Sigmoid colon (tissue), 4 donors: ENCODE results near the gene SMIM20.

Source experiments
- CTCF ChIP-seq, 4 experiments: fragments of 450-650 bp in 3 of 4; fragments of 200-600 bp in 1 of 4; IDR thresholded peaks; one replicate each; pipeline ENCODE4 v1.5.1; 2016 to 2019; ENCODE audit warnings: antibody characterized with exemption in 4 of 4, mild to moderate bottlenecking in 3 of 4, moderate library complexity in 2 of 4
- EP300 ChIP-seq, 4 donors: sonication (generic); formaldehyde crosslinking; IDR thresholded peaks; one replicate each; pipeline ENCODE4 v1.6.1; 2017; ENCODE audit warnings: antibody characterized with exemption in 4 of 4
- POLR2A ChIP-seq, 2 donors: fragments of 450-650 bp; IDR thresholded peaks; one replicate each; pipeline ENCODE4 v1.6.1; 2016; ENCODE audit warnings: antibody characterized with exemption in 2 of 2, mild to moderate bottlenecking in 2 of 2, moderate library complexity in 2 of 2
- POLR2AphosphoS5 ChIP-seq, 4 donors: sonication (generic); formaldehyde crosslinking; IDR thresholded peaks; one replicate each; pipeline ENCODE4 v1.6.1; 2017; ENCODE audit warnings: antibody characterized with exemption in 4 of 4

GRCh38 chr4:25889589-25890503, 24.2 kb upstream of the SMIM20 start:
- TF ChIP-seq POLR2A (IDR thresholded peaks at IDR 0.05) (no peak), CTCF (IDR thresholded peaks at IDR 0.05) (no peak), EP300 (IDR thresholded peaks at IDR 0.05) (no peak), POLR2AphosphoS5 (IDR thresholded peaks at IDR 0.05) (no peak)
